Measurements from ENCODE around the gene DYRK4. TPM values are rescaled to one million over a fixed set of nuclear protein-coding genes. Genes with fewer than 3 reads are reported as not detected.

The DYRK4 gene
- total and polyA plus RNA-seq, 9 donors = 23.7 to 53.9 (median 41.2) TPM

DNA sequence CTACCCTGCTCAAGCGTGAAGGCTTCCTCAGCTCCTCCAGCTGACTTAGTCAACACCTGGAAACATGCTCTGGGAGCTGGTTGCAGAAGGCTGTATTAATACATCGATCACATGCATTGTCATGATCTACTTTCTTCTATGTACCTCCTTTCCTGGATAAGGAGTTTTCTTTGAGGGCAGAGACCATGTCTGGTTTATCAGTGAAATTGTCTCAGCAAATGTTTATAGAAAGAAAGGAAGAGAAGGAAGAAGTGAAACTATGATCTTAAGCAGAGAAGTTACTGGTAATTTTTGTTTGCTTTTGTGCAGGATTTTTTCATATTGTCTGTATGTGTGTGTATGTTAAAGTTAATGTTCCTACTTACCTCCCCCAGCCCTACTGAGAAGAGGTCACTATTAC lies 4.5 kb downstream of the DYRK4 start:
- Histone ChIP-seq H3K27me3 (no peaks in the 10 kb centered on the region), H3K36me3 (no peaks in the 10 kb centered on the region), H3K4me3 (no peak overlapping the region), H3K4me1 (ENCODE audit: insufficient read depth) (peaks cover 2% of the 10 kb centered on the region), H3K9me3 (no peaks in the 10 kb centered on the region), H3K27ac (no peak overlapping the region)
- no peak for DNase-seq
- intact Hi-C loops (cut with DNase I) = no loop called here
- TF ChIP-seq EP300 (IDR thresholded peaks at IDR 0.05) (no peak), POLR2A (IDR thresholded peaks at IDR 0.05) (no peak), CTCF (IDR thresholded peaks at IDR 0.05) (no peak)
- 55 to 68% (median 64%) methylated on average over 2 of the region's 2 CpGs for WGBS, 3 donors

DNA sequence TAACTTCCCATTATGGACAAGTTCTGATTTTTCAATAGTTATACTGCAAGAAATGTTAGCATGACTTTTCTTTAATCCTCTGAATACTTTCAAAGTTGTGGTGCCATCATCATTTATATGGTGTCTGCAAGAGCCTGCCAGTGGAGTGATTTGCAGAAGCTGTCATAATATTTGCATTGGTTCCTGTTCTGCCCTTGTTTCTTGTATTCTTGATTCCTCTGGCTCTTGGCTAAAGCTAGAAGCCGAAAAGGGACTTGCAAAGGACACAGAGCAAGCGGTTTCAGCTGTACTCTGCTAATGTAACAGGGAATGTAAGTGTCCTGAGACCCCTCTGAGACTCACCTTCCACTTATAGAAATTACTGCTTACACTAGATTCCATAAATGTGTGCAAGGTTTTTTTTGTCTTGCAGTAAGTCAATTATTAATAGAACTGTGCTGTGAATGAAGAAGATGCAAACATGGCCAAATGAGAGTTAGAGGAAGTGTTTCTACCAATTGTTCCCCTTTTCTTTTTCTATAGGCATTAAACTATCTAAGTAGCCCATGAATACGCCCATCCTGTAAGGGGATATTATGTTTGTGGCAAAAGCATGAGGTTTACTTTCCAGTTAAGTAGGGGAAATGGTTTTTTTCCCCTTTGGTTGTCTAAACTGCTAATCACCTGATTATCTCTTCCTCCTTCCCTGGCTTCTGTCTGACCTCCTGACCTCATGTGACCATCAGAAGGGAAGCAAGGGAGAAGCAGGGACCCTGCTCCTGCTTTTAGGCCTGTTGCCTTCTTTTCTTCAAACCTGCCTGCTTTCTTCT lies 5.3 kb downstream of the DYRK4 start:
- TF ChIP-seq POLR2A (IDR thresholded peaks at IDR 0.05) = no peak
- no peak for TF ChIP-seq EP300 (IDR thresholded peaks at IDR 0.05)
- DNase-seq = no peak

GRCh38 chr12:4569261-4569660 lies 7.3 kb downstream of the DYRK4 start:
- Histone ChIP-seq H3K9me3 (no peaks in the 10 kb centered on the region), H3K4me1 (ENCODE audit: insufficient read depth) (no peaks in the 10 kb centered on the region), H3K27ac (no peak overlapping the region), H3K36me3 (no peaks in the 10 kb centered on the region), H3K4me3 (no peak overlapping the region), H3K27me3 (no peaks in the 10 kb centered on the region)
- 87 to 93% (median 93%) methylated on average over 4 of the region's 4 CpGs for WGBS, 3 donors
- intact Hi-C loops (cut with DNase I) = no loop called here
- no peak for TF ChIP-seq POLR2A (IDR thresholded peaks at IDR 0.05)
- no peak for TF ChIP-seq CTCF (IDR thresholded peaks at IDR 0.05)
- no peak for TF ChIP-seq EP300 (IDR thresholded peaks at IDR 0.05)
- no peak for DNase-seq

More for the DNA sequence above, 5.3 kb downstream of the DYRK4 start:
- Histone ChIP-seq H3K27me3 (no peaks in the 10 kb centered on the region), H3K36me3 (no peaks in the 10 kb centered on the region), H3K9me3 (no peaks in the 10 kb centered on the region), H3K4me3 (no peak overlapping the region), H3K27ac (no peak overlapping the region), H3K4me1 (ENCODE audit: insufficient read depth) (no peaks in the 10 kb centered on the region)
- intact Hi-C loops (cut with DNase I) = no loop called here
- 85 to 87% (median 85%) methylated on average over 3 of the region's 3 CpGs for WGBS, 3 donors

GRCh38 chr12:4572680-4573079 lies 10.7 kb downstream of the DYRK4 start:
- no peaks in the 10 kb centered on the region for H3K4me1 ChIP-seq (ENCODE audit: insufficient read depth)
- 79 to 82% (median 79%) methylated on average over 7 of the region's 7 CpGs for WGBS, 3 donors
- H3K4me3 ChIP-seq = no peak overlapping the region
- H3K9me3 ChIP-seq = no peaks in the 10 kb centered on the region
- H3K27ac ChIP-seq = no peak overlapping the region
- H3K36me3 ChIP-seq = no peaks in the 10 kb centered on the region
- H3K27me3 ChIP-seq = no peaks in the 10 kb centered on the region
- no peak for TF ChIP-seq CTCF (IDR thresholded peaks at IDR 0.05)
- TF ChIP-seq EP300 (IDR thresholded peaks at IDR 0.05) = no peak
- TF ChIP-seq POLR2A (IDR thresholded peaks at IDR 0.05) = no peak
- intact Hi-C loops (cut with DNase I) = no loop called here
- DNase-seq = no peak

All from ovary (tissue), 9 donors.